Measurements from ENCODE around the gene FGR. TPM values are rescaled to one million over a fixed set of nuclear protein-coding genes. Genes with fewer than 3 reads are reported as not detected.

Gene FGR
- polyA plus RNA-seq, 1 of the 3 experiments (the other 2 are of a cell fraction): not detected

- no peaks in the 10 kb centered on the region for H3K36me3 ChIP-seq (replicated peaks in 1 of 2; ENCODE audit: control insufficient read depth in 1 of 2, insufficient read depth in 2 of 2, low read length in 1 of 2)
- H3K4me1 ChIP-seq (ENCODE audit: control insufficient read depth in 1 of 2, insufficient read depth in 2 of 2, low read depth in 1 of 2, low read length in 1 of 2): peaks cover 4 to 7% of the 10 kb centered on the region in 2 experiments; a peak in 2 of 4 replicates
- H3K79me2 ChIP-seq (ENCODE audit: insufficient read depth): no peaks in the 10 kb centered on the region
- no peaks in the 10 kb centered on the region for H3F3A ChIP-seq (replicated peaks; ENCODE audit: insufficient read depth)
- H3K9me2 ChIP-seq: no peaks in the 10 kb centered on the region
- H3K27me3 ChIP-seq (ENCODE audit: insufficient read depth): no peaks in the 10 kb centered on the region
- H3K9me3 ChIP-seq: no peaks in the 10 kb centered on the region
- POLR2A ChIA-PET: no interaction called here
- no peak overlapping the region for H3K4me2 ChIP-seq
- TF ChIP-seq RCOR1 (IDR thresholded peaks at IDR 0.05; ENCODE audit: low read length): no peak
- TF ChIP-seq SMC3 (IDR thresholded peaks at IDR 0.05; ENCODE audit: low read depth, low read length): no peak
- no peak for TF ChIP-seq TCF12 (IDR thresholded peaks at IDR 0.05)
- TF ChIP-seq IRF3 (IDR thresholded peaks at IDR 0.05; ENCODE audit: low read depth, low read length): no peak
- no peak for TF ChIP-seq NFIC (IDR thresholded peaks at IDR 0.05; ENCODE audit: borderline replicate concordance)
- no peak for TF ChIP-seq CHD2 (IDR thresholded peaks at IDR 0.05; ENCODE audit: low read length, partially characterized antibody)
- TF ChIP-seq FOXJ3 (CRISPR knock-in tag; IDR thresholded peaks at IDR 0.05): no peak
- no peak for TF ChIP-seq TEAD4 (IDR thresholded peaks at IDR 0.05; ENCODE audit: borderline replicate concordance, insufficient read depth)
- no peak for TF ChIP-seq FOSL2 (IDR thresholded peaks at IDR 0.05; ENCODE audit: borderline replicate concordance, low read depth)
- no peak for TF ChIP-seq EP300 (IDR thresholded peaks at IDR 0.05; ENCODE audit: borderline replicate concordance in 1 of 2, low read depth in 1 of 2, low read length in 1 of 2)
- TF ChIP-seq ZBTB33 (IDR thresholded peaks at IDR 0.05; ENCODE audit: borderline replicate concordance, low read depth): no peak
- TF ChIP-seq POLR2AphosphoS5 (IDR thresholded peaks at IDR 0.05; ENCODE audit: low read depth, low read length): no peak
- no peak for TF ChIP-seq USF1 (IDR thresholded peaks at IDR 0.05; ENCODE audit: borderline replicate concordance, low read depth)
- no peak for TF ChIP-seq YY1 (IDR thresholded peaks at IDR 0.05; ENCODE audit: low read depth)
- no peak for TF ChIP-seq SIN3A (IDR thresholded peaks at IDR 0.05; ENCODE audit: borderline replicate concordance, low read depth, low read length)
- TF ChIP-seq NRF1 (IDR thresholded peaks at IDR 0.05; ENCODE audit: low read depth, low read length): no peak
- no peak for TF ChIP-seq EZH2phosphoT487 (IDR thresholded peaks at IDR 0.05; ENCODE audit: borderline replicate concordance, low read depth)
- no peak for TF ChIP-seq GATA2 (CRISPR knock-in tag; IDR thresholded peaks at IDR 0.05)
- no peak for TF ChIP-seq USF2 (IDR thresholded peaks at IDR 0.05; ENCODE audit: borderline replicate concordance, low read depth, low read length)
- DNase-seq: no peak
- H3K4me3 ChIP-seq (ENCODE audit: low read depth in 2 of 2, low read length in 1 of 2): no peak overlapping the region
- no peak overlapping the region for H3K27ac ChIP-seq (ENCODE audit: low read depth in 2 of 2, low read length in 1 of 2)
- H3K9ac ChIP-seq: no peak overlapping the region
- no peaks in the 10 kb centered on the region for H4K20me1 ChIP-seq (ENCODE audit: insufficient read depth)
- CTCF ChIA-PET: interaction anchor here (0.7 to 3.0 kb wide), 5 partner anchors 15 to 290 kb away, joined by 3 to 13 read pairs (median 4); no protein-coding TSS in a partner anchor
- H2AFZ ChIP-seq (ENCODE audit: low read depth): no peak overlapping the region
- 86% methylated on average over 4 of the region's 5 CpGs for WGBS (ENCODE audit: low lambda C conversion rate)
These were observed 12.3 kb upstream of the FGR start for GRCh38 chr1:27647328-27647727.
